Parathyroid adenoma (tissue), 2 donors: ENCODE data around the gene BAHCC1.

Experiments used
- H2AFZ ChIP-seq: fragments of 300-600 bp; sonication (generic); one replicate; pipeline ENCODE4 v1.7.0; 2017; ENCODE audit warnings: antibody characterized with exemption, mild to moderate bottlenecking
- H3K27ac ChIP-seq: fragments of 300-600 bp; sonication (generic); one replicate; pipeline ENCODE4 v1.7.0; 2017
- H3K27me3 ChIP-seq: fragments of 300-600 bp; sonication (generic); one replicate; pipeline ENCODE4 v1.7.0; 2017; ENCODE audit warnings: low read length; ENCODE audit not compliant: control insufficient read depth, insufficient read depth
- H3K36me3 ChIP-seq: fragments of 300-600 bp; sonication (generic); one replicate; pipeline ENCODE4 v1.7.0; 2017; ENCODE audit warnings: low read length; ENCODE audit not compliant: control insufficient read depth, insufficient read depth
- H3K4me1 ChIP-seq: fragments of 300-600 bp; sonication (generic); one replicate; pipeline ENCODE4 v1.7.0; 2017; ENCODE audit warnings: control low read depth
- H3K4me2 ChIP-seq: fragments of 300-600 bp; sonication (generic); one replicate; pipeline ENCODE4 v1.7.0; 2017; ENCODE audit warnings: low read length
- H3K4me3 ChIP-seq: fragments of 300-600 bp; sonication (generic); one replicate; pipeline ENCODE4 v1.7.0; 2017; ENCODE audit warnings: low read depth, low read length
- H3K79me2 ChIP-seq: fragments of 300-600 bp; sonication (generic); one replicate; pipeline ENCODE4 v1.7.0; 2017; ENCODE audit warnings: control low read depth
- H3K9ac ChIP-seq: fragments of 300-600 bp; sonication (generic); one replicate; pipeline ENCODE4 v1.7.0; 2017; ENCODE audit warnings: mild to moderate bottlenecking
- H3K9me3 ChIP-seq: fragments of 300-600 bp; sonication (generic); one replicate; pipeline ENCODE4 v1.7.0; 2017; ENCODE audit warnings: low read length; ENCODE audit not compliant: control insufficient read depth
- CTCF ChIP-seq: fragments of 300-600 bp; sonication (generic); IDR thresholded peaks from one replicate; pipeline ENCODE4 v1.7.0; 2017; ENCODE audit warnings: antibody characterized with exemption, mild to moderate bottlenecking
- donor health status: primary hyperparathyroidism.

BAHCC1 gene

GRCh38 chr17:81479175-81480071 is 84.2 kb downstream of the BAHCC1 start:
- Histone ChIP-seq H3K9me3 (no peaks in the 10 kb centered on the region), H3K4me3 (no peak overlapping the region), H3K36me3 (no peaks in the 10 kb centered on the region), H3K27ac (no peak overlapping the region), H3K79me2 (no peaks in the 10 kb centered on the region), H3K4me2 (no peak overlapping the region), H3K9ac (no peak overlapping the region), H3K4me1 (peaks cover 8% of the 10 kb centered on the region), H3K27me3 (no peaks in the 10 kb centered on the region), H2AFZ (no peak overlapping the region)
- TF ChIP-seq CTCF: no peak

GRCh38 chr17:81480140-81481072 is 85.1 kb downstream of the BAHCC1 start:
- no peaks in the 10 kb centered on the region for H3K27me3 ChIP-seq
- H3K4me1 ChIP-seq: peaks cover 8% of the 10 kb centered on the region
- H2AFZ ChIP-seq: no peak overlapping the region
- no peaks in the 10 kb centered on the region for H3K9me3 ChIP-seq
- H3K4me3 ChIP-seq: peak overlapping the region; percentile 13
- H3K9ac ChIP-seq: no peak overlapping the region
- no peak overlapping the region for H3K27ac ChIP-seq
- no peaks in the 10 kb centered on the region for H3K36me3 ChIP-seq
- TF ChIP-seq CTCF: no peak
- no peaks in the 10 kb centered on the region for H3K79me2 ChIP-seq
- H3K4me2 ChIP-seq: no peak overlapping the region

- Histone ChIP-seq H3K9ac (no peak overlapping the region), H2AFZ (peak overlapping the region; percentile 46), H3K27ac (no peak overlapping the region), H3K4me2 (peak overlapping the region; percentile 64), H3K27me3 (no peaks in the 10 kb centered on the region), H3K9me3 (no peaks in the 10 kb centered on the region), H3K79me2 (no peaks in the 10 kb centered on the region), H3K4me1 (peaks cover 8% of the 10 kb centered on the region), H3K36me3 (no peaks in the 10 kb centered on the region), H3K4me3 (peak overlapping the region; percentile 54)
- TF ChIP-seq CTCF: no peak
These were observed 86.0 kb downstream of the BAHCC1 start for GRCh38 chr17:81481073-81481799.

GRCh38 chr17:81481815-81482505 is 86.7 kb downstream of the BAHCC1 start:
- H2AFZ ChIP-seq: peak overlapping the region; percentile 46
- no peak overlapping the region for H3K9ac ChIP-seq
- H3K4me1 ChIP-seq: peaks cover 8% of the 10 kb centered on the region
- H3K27me3 ChIP-seq: no peaks in the 10 kb centered on the region
- H3K36me3 ChIP-seq: no peaks in the 10 kb centered on the region
- H3K9me3 ChIP-seq: no peaks in the 10 kb centered on the region
- H3K4me3 ChIP-seq: peak overlapping the region; percentile 54
- peak overlapping the region; percentile 64 for H3K4me2 ChIP-seq
- H3K27ac ChIP-seq: no peak overlapping the region
- TF ChIP-seq CTCF: no peak
- no peaks in the 10 kb centered on the region for H3K79me2 ChIP-seq
